HCT116 (cell line): ENCODE measurements around the gene RWDD1. TPM values are rescaled to one million over a fixed set of nuclear protein-coding genes. Genes with fewer than 3 reads are reported as not detected.
A peak's percentile ranks its signal among the peaks of the same experiment; 100 is the strongest.

ENCODE experiments used
- ATAC-seq: fragments of 200-7000 bp; cut with Tn5 transposase; 2 replicates; pipeline ENCODE4 v1.9.1; 2020; ENCODE audit warnings: mild to moderate bottlenecking, moderate library complexity
- BruUV-seq: library from RNA; stranded (reverse); fragments of 400-500 nt; replicated peaks from 2 replicates; lab custom pipeline; 2021; lab: Mats Ljungman, UMichigan
- CTCF ChIA-PET: fragments of 300-600 bp; sonication (Branson Sonifier 250); formaldehyde crosslinking; loops from one replicate; lab custom pipeline; 2021; ENCODE audit warnings: antibody characterized with exemption; lab: Charles Lee
- POLR2A ChIA-PET: fragments of 300-600, 350-600 bp; sonication (Branson Sonifier 250); formaldehyde crosslinking; loops from one replicate; lab custom pipeline; 2021; ENCODE audit warnings: antibody characterized with exemption; lab: Charles Lee
- RAD21 ChIA-PET, 2 experiments: fragments of 300-600 bp; sonication (Branson Sonifier 250); formaldehyde crosslinking; loops; one replicate each; lab custom pipeline; 2023; ENCODE audit warnings: low total read pairs in 2 of 2; ENCODE audit not compliant: uncharacterized antibody in 2 of 2, unreplicated experiment in 2 of 2, low non-redundant PET in 1 of 2; lab: Charles Lee
- DNase-seq: peaks from one replicate; pipeline ENCODE4 v3.0.0-alpha.2; 2010; ENCODE audit warnings: low read depth, low spot score
- H2AFZ ChIP-seq: fragments of 200-600 bp; shearing (Covaris generic), sonication (generic); 2 replicates; pipeline ENCODE4 v1.6.1; 2017; ENCODE audit warnings: low read depth, mixed run types, mixed read lengths, antibody characterized with exemption, low read length; ENCODE audit not compliant: poor library complexity, severe bottlenecking
- H3K27ac ChIP-seq: 2 replicates; pipeline ENCODE4 v1.5.1; 2012; ENCODE audit warnings: low read depth, low read length
- H3K27me3 ChIP-seq: fragments of 200-600 bp; sonication (generic); 2 replicates; pipeline ENCODE4 v1.6.1; 2016; ENCODE audit warnings: mixed run types, low read length, mixed read lengths; ENCODE audit not compliant: insufficient read depth
- H3K36me3 ChIP-seq, 2 experiments: fragments of 200-500 bp in 1 of 2; fragments of 200-600 bp in 1 of 2; sonication (Bioruptor generic) in 1 of 2; sonication (generic) in 1 of 2; 2 replicates each; pipeline versions ENCODE4 v1.5.1 to v1.6.1; 2014 to 2016; ENCODE audit warnings: low read length in 2 of 2, inconsistent platforms in 1 of 2, mixed read lengths in 1 of 2, mixed run types in 1 of 2; ENCODE audit not compliant: insufficient read depth in 2 of 2, control insufficient read depth in 1 of 2
- H3K4me1 ChIP-seq, 2 experiments: fragments of 200-600 bp in 1 of 2; sonication (generic) in 1 of 2; 2 replicates each; pipeline versions ENCODE4 v1.5.1 to v1.6.1; 2012 to 2017; ENCODE audit warnings: low read length in 2 of 2, inconsistent platforms in 1 of 2, mild to moderate bottlenecking in 1 of 2, mixed read lengths in 1 of 2, mixed run types in 1 of 2, moderate library complexity in 1 of 2; ENCODE audit not compliant: insufficient read depth in 2 of 2, control insufficient read depth in 1 of 2
- H3K4me2 ChIP-seq: fragments of 200-600 bp; sonication (generic); 2 replicates; pipeline ENCODE4 v1.6.1; 2017; ENCODE audit warnings: mixed run types, low read length, mixed read lengths
- H3K4me3 ChIP-seq, 2 experiments: fragments of 200-600 bp in 1 of 2; sonication (generic) in 1 of 2; replicated peaks in 1 of 2; 2 replicates each; pipeline ENCODE4 v1.5.1; 2011 to 2016; ENCODE audit warnings: low read length in 2 of 2, control low read depth in 1 of 2, low read depth in 1 of 2, mild to moderate bottlenecking in 1 of 2, mixed read lengths in 1 of 2, mixed run types in 1 of 2
- H3K79me2 ChIP-seq: fragments of 200-600 bp; sonication (generic); 2 replicates; pipeline ENCODE4 v1.6.1; 2017; ENCODE audit warnings: mild to moderate bottlenecking, mixed run types, low read length, moderate library complexity, mixed read lengths; ENCODE audit not compliant: insufficient read depth
- H3K9ac ChIP-seq: fragments of 200-600 bp; sonication (generic); 2 replicates; pipeline ENCODE4 v1.6.1; 2016; ENCODE audit warnings: low read length, mixed read lengths
- H3K9me2 ChIP-seq: fragments of 200-600 bp; sonication (generic), shearing (Covaris generic); 2 replicates; pipeline ENCODE4 v1.6.1; 2017; ENCODE audit warnings: mixed run types, mild to moderate bottlenecking, moderate library complexity; ENCODE audit not compliant: insufficient read depth
- H3K9me3 ChIP-seq, 2 experiments: fragments of 200-500 bp in 1 of 2; fragments of 200-600 bp in 1 of 2; sonication (Bioruptor generic) in 1 of 2; sonication (generic) in 1 of 2; 2 replicates each; pipeline ENCODE4 v1.6.1; 2014 to 2017; ENCODE audit warnings: low read length in 2 of 2, mixed read lengths in 2 of 2, inconsistent platforms in 1 of 2, low read depth in 1 of 2, mild to moderate bottlenecking in 1 of 2, mixed run types in 1 of 2, moderate library complexity in 1 of 2; ENCODE audit not compliant: control insufficient read depth in 1 of 2, insufficient read depth in 1 of 2
- H4K20me1 ChIP-seq: fragments of 200-600 bp; sonication (generic), shearing (Covaris generic); 2 replicates; pipeline ENCODE4 v1.6.1; 2017; ENCODE audit warnings: mixed run types, mild to moderate bottlenecking, moderate library complexity; ENCODE audit not compliant: insufficient read depth
- CTCF ChIP-seq, 3 experiments: fragments of 200-600 bp in 1 of 3; sonication (generic) in 1 of 3; IDR thresholded peaks in 2 of 3; conservative IDR thresholded peaks in 1 of 3; 2 replicates each; pipeline ENCODE4 v1.5.1; 2012 to 2017; ENCODE audit warnings: low read depth in 2 of 3, low read length in 2 of 3, antibody characterized with exemption in 1 of 3, borderline replicate concordance in 1 of 3, control low read depth in 1 of 3, mild to moderate bottlenecking in 1 of 3, mixed read lengths in 1 of 3, mixed run types in 1 of 3, moderate library complexity in 1 of 3; ENCODE audit not compliant: insufficient read depth in 1 of 3
- EGR1 ChIP-seq: IDR thresholded peaks from 2 replicates; pipeline ENCODE4 v1.6.1; 2012; ENCODE audit warnings: low read depth
- ELF1 ChIP-seq: IDR thresholded peaks from 2 replicates; pipeline ENCODE4 v1.6.1; 2012; ENCODE audit warnings: low read depth, borderline replicate concordance
- EZH2 ChIP-seq: fragments of 200-600 bp; sonication (generic); IDR thresholded peaks from 2 replicates; pipeline ENCODE4 v1.6.1; 2017; ENCODE audit warnings: antibody characterized with exemption, mixed run types
- EZH2phosphoT487 ChIP-seq: fragments of 200-600 bp; IDR thresholded peaks from 2 replicates; pipeline ENCODE4 v1.6.1; 2018; ENCODE audit warnings: antibody characterized with exemption, borderline replicate concordance
- FOSL1 ChIP-seq: IDR thresholded peaks from 2 replicates; pipeline ENCODE4 v1.6.1; 2012; ENCODE audit warnings: low read depth
- MAX ChIP-seq: IDR thresholded peaks from 2 replicates; pipeline ENCODE4 v1.6.1; 2012
- POLR2AphosphoS5 ChIP-seq: IDR thresholded peaks from 2 replicates; pipeline ENCODE4 v1.6.1; 2011; ENCODE audit warnings: mild to moderate bottlenecking, low read depth, low read length, moderate library complexity
- REST ChIP-seq: IDR thresholded peaks from 2 replicates; pipeline ENCODE4 v1.6.1; 2012; ENCODE audit warnings: low read depth
- SIN3A ChIP-seq: IDR thresholded peaks from 2 replicates; pipeline ENCODE4 v1.6.1; 2012; ENCODE audit warnings: low read depth
- SRF ChIP-seq: IDR thresholded peaks from 2 replicates; pipeline ENCODE4 v1.6.1; 2012; ENCODE audit warnings: low read depth
- TCF7L2 ChIP-seq: IDR thresholded peaks from 2 replicates; pipeline ENCODE4 v1.7.0; 2011; ENCODE audit warnings: borderline replicate concordance, inconsistent platforms; ENCODE audit not compliant: insufficient read depth, insufficient read length; ENCODE audit errors: extremely low read depth
- YY1 ChIP-seq: IDR thresholded peaks from 2 replicates; pipeline ENCODE4 v1.6.1; 2011; ENCODE audit warnings: low read length, low read depth, moderate library complexity, mild to moderate bottlenecking; ENCODE audit not compliant: insufficient replicate concordance; ENCODE audit errors: extremely low read depth
- ZFX ChIP-seq: fragments of 450-650 bp; IDR thresholded peaks from 2 replicates; pipeline ENCODE4 v1.6.1; 2017
- ZNF274 ChIP-seq: fragments of 200-500 bp; sonication (Bioruptor generic); IDR thresholded peaks from 2 replicates; pipeline ENCODE4 v1.6.1; 2014; ENCODE audit warnings: mild to moderate bottlenecking, low read depth, low read length, inconsistent platforms
- intact Hi-C: fragments of 100-400 bp; cut with micrococcal nuclease; formaldehyde crosslinking; loops from 2 replicates; pipeline ENCODE4 v1.10.0; 2022
- total RNA-seq: library from RNA; stranded (reverse); gene quantifications from one replicate; pipeline ENCODE4 v1.2.1, GENCODE V29; 2021; ENCODE audit not compliant: unreplicated experiment

RWDD1 gene
- total RNA-seq, 1 experiment from 2014 or later: 24.4 TPM

- CTCF ChIA-PET: interaction anchor here (1.1 to 2.3 kb wide), 5 partner anchors 11 to 354 kb away, joined by 3 to 7 read pairs (median 5); no protein-coding TSS in a partner anchor
- intact Hi-C loops: no loop called here
- RAD21 ChIA-PET: no interaction called here
Observed at GRCh38 chr6:116572162-116572561, 858 bp downstream of the RWDD1 start.

More at GRCh38 chr6:116572162-116572561, 858 bp downstream of the RWDD1 start:
- peak overlapping the region; percentile 89 to 90 for H3K4me3 ChIP-seq
- H3K9me2 ChIP-seq: no peaks in the 10 kb centered on the region
- H3K4me2 ChIP-seq: peak overlapping the region; percentile 69
- peak overlapping the region; percentile 86 for H3K9ac ChIP-seq
- POLR2A ChIA-PET: no interaction called here
- DNase-seq: no peak
- no peaks in the 10 kb centered on the region for H4K20me1 ChIP-seq
- no peaks in the 10 kb centered on the region for H3K27me3 ChIP-seq
- TF ChIP-seq ZNF274 (no peak), FOSL1 (no peak), ELF1 (no peak), TCF7L2 (no peak), SRF (no peak), MAX (no peak), EZH2phosphoT487 (no peak), YY1 (no peak), ZFX (no peak), REST (no peak), CTCF (IDR thresholded peaks at IDR 0.05 in 2 of 3, conservative IDR thresholded peaks at IDR 0.05 in 1 of 3; ENCODE audit: borderline replicate concordance in 1 of 3, insufficient read depth in 1 of 3, low read depth in 2 of 3, low read length in 2 of 3) (no peak), SIN3A (no peak), EZH2 (no peak), POLR2AphosphoS5 (no peak), EGR1 (no peak)
- ATAC-seq: no peak
- H3K79me2 ChIP-seq: peaks cover 66% of the 10 kb centered on the region
- no peaks in the 10 kb centered on the region for H3K9me3 ChIP-seq
- H2AFZ ChIP-seq: no peak overlapping the region
- peak overlapping the region; percentile 81; the same call in 1 of the 2 replicates for H3K27ac ChIP-seq
- peaks cover 18 to 25% of the 10 kb centered on the region in 2 experiments for H3K4me1 ChIP-seq
- H3K36me3 ChIP-seq: no peaks in the 10 kb centered on the region
- BruUV-seq: no TSS peak
